Keratinocyte (primary cell): ENCODE measurements around the gene SYTL1. TPM values are rescaled to one million over a fixed set of nuclear protein-coding genes. Genes with fewer than 3 reads are reported as not detected.

Source experiments
- DNase-seq: peaks from one replicate; pipeline ENCODE4 v3.0.0-alpha.2; 2011; ENCODE audit warnings: low read depth, missing footprints, low spot score
- FAIRE-seq: peaks from 2 replicates; lab custom pipeline; 2011; peaks lifted over from hg19 to GRCh38; lab: Jason Lieb, UNC
- H2AFZ ChIP-seq: 2 replicates; pipeline ENCODE4 v1.6.0; 2012; ENCODE audit warnings: low read length, control low read depth, inconsistent platforms; ENCODE audit not compliant: control insufficient read depth
- H3K27ac ChIP-seq: 2 replicates; pipeline ENCODE4 v1.5.1; 2011; ENCODE audit warnings: low read length; ENCODE audit not compliant: control insufficient read depth, insufficient read depth
- H3K27me3 ChIP-seq: 3 replicates; pipeline ENCODE4 v1.6.0; 2011; ENCODE audit warnings: low read length; ENCODE audit not compliant: control insufficient read depth, insufficient read depth; ENCODE audit errors: extremely low read depth
- H3K36me3 ChIP-seq, 2 experiments: 2 replicates in 1 of 2; 3 replicates in 1 of 2; pipeline ENCODE4 v1.5.1; 2011; ENCODE audit warnings: low read length in 2 of 2, mild to moderate bottlenecking in 1 of 2; ENCODE audit not compliant: control insufficient read depth in 2 of 2, insufficient read depth in 2 of 2; ENCODE audit errors: extremely low read depth in 1 of 2
- H3K4me1 ChIP-seq: 3 replicates; pipeline ENCODE4 v1.5.1; 2011; ENCODE audit warnings: low read length; ENCODE audit not compliant: control insufficient read depth, insufficient read depth; ENCODE audit errors: extremely low read depth
- H3K4me2 ChIP-seq: 3 replicates; pipeline ENCODE4 v1.6.0; 2011; ENCODE audit warnings: low read depth, low read length; ENCODE audit not compliant: control insufficient read depth, insufficient read depth; ENCODE audit errors: extremely low read depth
- H3K4me3 ChIP-seq, 3 experiments: fragments of 200-600 bp in 1 of 3; sonication (generic) in 1 of 3; 2 replicates in 2 of 3; 3 replicates in 1 of 3; pipeline ENCODE4 v1.5.1; 2011 to 2016; ENCODE audit warnings: low read length in 3 of 3, mild to moderate bottlenecking in 3 of 3, control low read depth in 2 of 3, inconsistent platforms in 1 of 3, low read depth in 1 of 3, mixed read lengths in 1 of 3, mixed run types in 1 of 3, moderate library complexity in 1 of 3; ENCODE audit not compliant: control insufficient read depth in 2 of 3, insufficient read depth in 2 of 3; ENCODE audit errors: extremely low read depth in 1 of 3
- H3K79me2 ChIP-seq: 2 replicates; pipeline ENCODE4 v1.6.0; 2012; ENCODE audit warnings: low read length; ENCODE audit not compliant: control insufficient read depth, insufficient read depth
- H3K9ac ChIP-seq: 3 replicates; pipeline ENCODE4 v1.6.0; 2011; ENCODE audit warnings: low read length; ENCODE audit not compliant: control insufficient read depth, insufficient read depth; ENCODE audit errors: extremely low read depth
- H3K9me1 ChIP-seq: 3 replicates; pipeline ENCODE4 v1.6.0; 2011; ENCODE audit warnings: low read length; ENCODE audit not compliant: control insufficient read depth, insufficient read depth; ENCODE audit errors: extremely low read depth
- H3K9me3 ChIP-seq: 2 replicates; pipeline ENCODE4 v1.5.1; 2012; ENCODE audit warnings: low read depth, low read length; ENCODE audit not compliant: control insufficient read depth
- H4K20me1 ChIP-seq: 3 replicates; pipeline ENCODE4 v1.6.0; 2011; ENCODE audit warnings: low read length; ENCODE audit not compliant: control insufficient read depth, insufficient read depth; ENCODE audit errors: extremely low read depth
- CTCF ChIP-seq, 3 experiments: IDR thresholded peaks in 1 of 3; conservative IDR thresholded peaks in 1 of 3; optimal IDR thresholded peaks in 1 of 3; 2 replicates in 2 of 3; 3 replicates in 1 of 3; pipeline versions ENCODE3 to v1.5.1; 2011; ENCODE audit warnings: low read length in 3 of 3, mild to moderate bottlenecking in 3 of 3, moderate library complexity in 2 of 3, control low read depth in 1 of 3, inconsistent platforms in 1 of 3; ENCODE audit not compliant: insufficient read depth in 2 of 3; ENCODE audit errors: extremely low read depth in 1 of 3
- EZH2 ChIP-seq: IDR thresholded peaks from one replicate; pipeline ENCODE4 v1.6.1; 2012; ENCODE audit warnings: inconsistent platforms, mild to moderate bottlenecking, low read length, moderate library complexity
- dilution Hi-C: fragments of 300-500 bp; cut with MboI; formaldehyde crosslinking; loops from one replicate; pipeline ENCODE4 v1.7.0; 2020; ENCODE audit warnings: low sequenced_read_pairs; ENCODE audit not compliant: extremely low pct_ligation_motif_present
- polyA plus RNA-seq, 5 experiments: library from polyadenylated mRNA; depleted of rRNA in 3 of 5; stranded (reverse) in 3 of 5; stranded (forward) in 1 of 5; unstranded in 1 of 5; fragments of >200 nt; gene quantifications; 1 replicate in 1 of 5; 2 replicates in 3 of 5; 3 replicates in 1 of 5; pipeline versions ENCODE4 v1.2.1 to v1.2.3, GENCODE V29; 2011 to 2012; ENCODE audit warnings: missing spikeins in 2 of 5, low read depth in 1 of 5, low replicate concordance in 1 of 5

The SYTL1 gene
- polyA plus RNA-seq, 1 donor (not counting 4 experiments of a cell fraction or from before 2014, with no cell fraction given) = 15.6 TPM

- dilution Hi-C loops = no loop called here
- Histone ChIP-seq H3K27ac (no peak overlapping the region), H3K4me2 (no peak overlapping the region), H3K27me3 (no peaks in the 10 kb centered on the region), H3K4me3 (no peak overlapping the region), H3K79me2 (no peaks in the 10 kb centered on the region), H3K36me3 (peaks cover 14 to 15% of the 10 kb centered on the region in 2 experiments), H3K4me1 (peaks cover 18% of the 10 kb centered on the region), H3K9me1 (no peaks in the 10 kb centered on the region), H3K9ac (no peak overlapping the region), H4K20me1 (no peaks in the 10 kb centered on the region), H3K9me3 (no peaks in the 10 kb centered on the region), H2AFZ (no peak overlapping the region)
- FAIRE-seq = no peak
- no peak for DNase-seq
- no peak for TF ChIP-seq CTCF (optimal IDR thresholded peaks at IDR 0.05 in 1 of 3, IDR thresholded peaks at IDR 0.05 in 1 of 3, conservative IDR thresholded peaks at IDR 0.05 in 1 of 3; ENCODE audit: extremely low read depth in 1 of 3, insufficient read depth in 2 of 3, low read length in 3 of 3)
- TF ChIP-seq EZH2 = no peak
Measured at GRCh38 chr1:27351541-27352107, 9.8 kb downstream of the SYTL1 start.

DNA sequence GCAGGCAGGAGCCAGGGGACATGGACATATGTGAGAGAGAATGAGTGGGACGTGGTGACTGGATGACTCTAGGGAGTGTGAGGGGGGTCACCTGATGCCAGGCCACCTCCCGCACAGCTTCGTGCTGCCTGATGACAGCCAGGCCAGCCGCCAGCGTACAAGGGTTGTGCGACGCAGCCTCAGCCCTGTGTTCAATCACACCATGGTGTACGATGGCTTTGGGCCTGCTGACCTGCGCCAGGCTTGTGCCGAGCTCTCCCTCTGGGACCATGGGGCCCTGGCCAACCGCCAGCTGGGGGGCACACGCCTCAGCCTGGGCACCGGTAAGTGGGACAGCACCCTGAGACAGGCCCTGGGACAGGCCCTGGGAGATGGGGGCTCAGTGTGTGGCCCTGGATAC, 11.3 kb downstream of the SYTL1 start:
- Histone ChIP-seq H2AFZ (no peak overlapping the region), H3K4me3 (no peak overlapping the region), H3K36me3 (peaks cover 19 to 20% of the 10 kb centered on the region in 2 experiments), H4K20me1 (peaks cover 3% of the 10 kb centered on the region), H3K79me2 (no peaks in the 10 kb centered on the region), H3K27me3 (no peaks in the 10 kb centered on the region), H3K9me3 (no peaks in the 10 kb centered on the region), H3K4me1 (peaks cover 16% of the 10 kb centered on the region), H3K9me1 (no peaks in the 10 kb centered on the region), H3K4me2 (no peak overlapping the region), H3K27ac (no peak overlapping the region), H3K9ac (no peak overlapping the region)
- FAIRE-seq (no peak), DNase-seq (no peak)
- TF ChIP-seq CTCF (optimal IDR thresholded peaks at IDR 0.05 in 1 of 3, IDR thresholded peaks at IDR 0.05 in 1 of 3, conservative IDR thresholded peaks at IDR 0.05 in 1 of 3; ENCODE audit: extremely low read depth in 1 of 3, insufficient read depth in 2 of 3, low read length in 3 of 3) (no peak), EZH2 (no peak)
- dilution Hi-C loops = no loop called here
